Stimulated activated CD4-positive, alpha-beta T cell treated with anti-CD3 and anti-CD28 coated beads, Interleukin-4, amount 100 ng/mL, for 1 hour (primary cell): Measurements from ENCODE around the gene APAF1.

Experiments
- DNase-seq: peaks from one replicate; pipeline ENCODE4 v3.0.0-alpha.2; 2020

APAF1 gene

GRCh38 chr12:98669751-98670150, 24.7 kb downstream of the APAF1 start:
- DNase-seq = no peak

DNA sequence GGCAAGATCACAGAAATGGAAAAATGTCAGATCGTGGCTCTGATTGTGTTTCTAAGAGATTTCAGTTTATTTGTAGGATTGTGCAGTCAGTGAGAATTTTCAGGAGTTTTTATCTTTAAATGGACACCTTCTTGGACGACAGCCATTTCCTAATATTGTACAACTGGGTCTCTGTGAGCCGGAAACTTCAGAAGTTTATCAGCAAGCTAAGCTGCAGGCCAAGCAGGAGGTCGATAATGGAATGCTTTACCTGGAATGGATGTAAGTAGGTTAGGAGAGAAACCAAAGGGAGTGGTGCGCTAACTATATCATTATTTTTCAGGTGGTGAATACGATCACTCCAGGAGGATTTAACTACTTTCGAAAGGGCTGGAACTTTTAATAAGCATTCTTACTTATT, 26.4 kb downstream of the APAF1 start:
- DNase-seq = no peak

DNA sequence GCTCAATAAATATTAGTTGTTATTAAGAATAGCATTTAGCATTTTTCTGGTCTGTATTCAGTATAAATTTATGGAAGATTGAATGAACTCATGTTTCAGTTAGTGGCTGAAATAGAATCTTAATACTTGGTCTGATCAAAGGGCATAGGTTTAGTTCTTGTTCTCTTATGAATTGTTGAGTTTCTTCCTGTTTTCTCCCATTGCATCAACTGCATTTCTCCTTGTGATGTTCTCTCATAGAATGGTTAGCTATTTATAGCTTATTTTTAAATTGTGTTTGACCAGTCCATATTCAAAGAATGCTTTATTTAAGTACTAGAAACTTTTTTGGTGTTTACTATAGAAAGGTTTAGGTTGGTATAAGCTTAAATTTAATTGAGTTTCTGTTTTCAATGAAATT, 29.8 kb downstream of the APAF1 start:
- no peak for DNase-seq

DNA sequence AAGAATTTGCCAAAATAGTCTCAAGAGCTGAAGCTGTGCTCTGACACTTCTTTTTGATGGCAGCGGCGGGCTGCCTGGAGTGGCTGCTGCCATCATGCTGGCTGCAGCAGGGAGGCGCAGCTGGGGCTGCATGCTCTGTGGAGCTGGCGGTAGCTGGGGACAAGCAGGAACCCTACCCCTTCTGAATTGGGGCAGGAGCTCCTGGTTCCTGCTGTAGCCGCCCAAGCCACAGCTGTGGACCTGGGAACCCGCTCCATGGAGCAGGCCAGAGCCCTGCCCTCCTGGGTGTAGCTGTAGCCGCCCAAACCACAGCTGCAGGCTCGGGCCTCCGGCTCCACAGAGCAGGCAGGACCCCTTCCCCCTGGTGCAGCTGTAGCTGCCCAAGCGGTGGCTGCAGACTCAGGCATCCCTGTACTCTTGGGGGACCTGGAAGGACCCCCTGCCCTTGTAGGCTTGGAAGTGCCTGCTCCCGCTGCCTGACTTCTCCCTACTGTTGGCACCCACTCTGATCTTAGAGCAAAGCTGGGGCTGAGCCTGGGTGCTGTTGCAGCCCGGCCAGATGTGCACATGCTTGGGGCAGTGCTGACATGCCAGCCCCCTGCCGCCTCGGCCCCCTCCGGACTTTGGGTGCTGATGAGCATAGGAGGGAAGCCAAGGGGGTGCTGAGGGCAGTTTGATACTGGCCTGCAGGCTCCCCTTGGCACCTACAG, 33.3 kb downstream of the APAF1 start:
- DNase-seq = no peak

DNA sequence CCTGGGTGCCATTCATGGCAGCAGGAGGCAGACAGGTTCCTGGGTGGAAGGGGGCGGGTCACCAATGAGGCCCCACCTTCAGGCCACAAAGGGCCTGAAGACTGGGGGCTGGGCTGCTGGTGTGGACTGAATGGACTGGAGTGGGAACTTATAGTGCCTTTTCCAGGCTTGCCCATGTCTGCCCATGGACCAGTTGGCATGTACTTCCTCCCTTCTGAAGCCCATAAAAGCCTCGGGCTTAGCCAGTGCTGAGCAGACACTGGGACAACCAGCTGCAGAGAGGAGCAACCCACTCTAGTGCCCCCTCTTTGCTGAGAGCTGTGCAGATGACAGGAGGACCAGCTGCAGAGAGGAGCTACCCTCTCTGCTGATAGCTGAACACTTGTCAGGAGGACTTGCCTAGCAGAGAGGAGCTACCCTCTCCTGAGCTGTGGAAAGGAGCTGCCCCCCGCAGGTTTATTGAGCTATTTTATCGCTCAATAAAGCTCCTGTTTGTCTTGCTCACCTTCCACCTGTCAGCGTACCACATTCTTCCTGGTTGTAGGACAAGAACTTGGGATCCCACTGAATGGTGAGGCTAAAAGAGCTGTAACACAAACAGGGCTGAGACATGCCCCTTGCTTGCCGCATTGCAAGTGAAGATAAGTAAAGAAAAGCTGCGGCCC, 34.0 kb downstream of the APAF1 start:
- no peak for DNase-seq

DNA sequence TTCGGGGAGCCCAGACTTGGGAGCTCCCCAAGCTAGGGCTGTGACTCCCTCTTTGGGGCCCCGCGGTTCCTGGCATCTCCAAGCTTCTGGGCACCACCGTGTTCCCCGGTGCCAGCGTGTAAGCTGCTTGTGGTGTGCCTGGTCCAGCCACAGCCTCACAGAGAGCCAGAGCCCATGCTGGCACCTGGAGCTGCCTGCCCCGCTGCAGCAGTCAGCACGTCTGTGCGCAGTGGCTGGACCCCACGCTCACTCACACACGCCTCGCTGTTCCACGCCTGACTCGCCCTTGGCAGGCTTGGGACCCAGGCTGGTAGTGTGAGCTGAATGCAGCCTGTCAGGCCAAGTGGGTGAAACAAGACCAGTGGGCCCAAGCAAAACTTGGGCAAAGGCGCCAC, 34.5 kb downstream of the APAF1 start:
- no peak for DNase-seq

DNA sequence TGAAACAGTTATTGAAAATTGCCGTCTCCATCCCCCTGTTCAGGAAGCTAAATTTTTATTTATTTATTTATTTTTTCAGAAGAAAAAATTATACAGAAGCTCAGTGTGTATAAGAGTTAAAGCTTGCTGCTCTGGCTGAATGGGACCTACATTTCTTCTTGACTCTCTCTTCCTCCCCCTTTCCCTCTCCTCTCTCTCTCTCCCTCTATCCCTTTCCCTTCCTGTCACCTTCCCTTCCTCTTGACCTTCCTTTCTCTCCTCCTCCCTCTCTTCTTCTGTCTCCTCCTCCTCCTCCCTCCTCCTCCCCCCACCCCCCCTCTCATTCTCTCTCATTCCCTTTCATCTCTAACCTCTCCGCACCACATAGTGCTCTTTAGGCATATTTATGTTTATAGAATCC, 39.1 kb downstream of the APAF1 start:
- no peak for DNase-seq

DNA sequence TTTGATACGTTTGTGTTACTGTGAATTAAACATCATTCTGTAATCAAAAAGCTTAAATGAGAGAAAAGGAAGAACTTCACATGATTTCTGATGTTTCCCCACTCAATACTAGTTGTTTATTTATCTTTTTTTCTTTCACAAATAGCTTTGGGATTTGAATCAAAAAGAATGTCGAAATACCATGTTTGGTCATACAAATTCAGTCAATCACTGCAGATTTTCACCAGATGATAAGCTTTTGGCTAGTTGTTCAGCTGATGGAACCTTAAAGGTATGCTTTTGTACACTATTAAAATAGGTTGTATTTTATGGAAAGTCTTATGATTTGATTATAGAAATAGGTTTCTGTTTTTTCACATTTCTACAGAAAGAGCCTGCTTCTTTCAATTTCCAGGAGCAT, 41.5 kb downstream of the APAF1 start:
- no peak for DNase-seq

DNA sequence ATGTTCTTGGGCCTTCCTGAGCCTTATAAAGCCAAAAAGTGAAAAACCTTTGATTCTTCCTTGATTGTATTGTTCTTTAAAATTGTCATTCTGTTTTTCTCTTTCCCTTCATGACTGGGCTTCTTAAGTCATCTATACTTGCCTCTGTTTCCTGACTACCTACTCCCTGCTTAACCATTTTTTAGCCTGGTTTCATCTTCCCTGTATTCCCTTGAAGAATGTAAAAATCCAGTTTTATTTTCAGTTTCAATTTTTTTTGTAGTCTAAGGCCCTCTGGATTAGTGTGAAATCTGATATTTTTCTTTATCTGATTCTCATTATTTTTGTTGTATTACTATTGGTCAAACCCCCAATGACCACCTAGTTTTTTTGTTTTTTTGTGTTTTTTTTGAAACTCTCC, 46.3 kb downstream of the APAF1 start:
- DNase-seq = no peak

GRCh38 chr12:98696036-98696646, 51.1 kb downstream of the APAF1 start:
- no peak for DNase-seq

DNA sequence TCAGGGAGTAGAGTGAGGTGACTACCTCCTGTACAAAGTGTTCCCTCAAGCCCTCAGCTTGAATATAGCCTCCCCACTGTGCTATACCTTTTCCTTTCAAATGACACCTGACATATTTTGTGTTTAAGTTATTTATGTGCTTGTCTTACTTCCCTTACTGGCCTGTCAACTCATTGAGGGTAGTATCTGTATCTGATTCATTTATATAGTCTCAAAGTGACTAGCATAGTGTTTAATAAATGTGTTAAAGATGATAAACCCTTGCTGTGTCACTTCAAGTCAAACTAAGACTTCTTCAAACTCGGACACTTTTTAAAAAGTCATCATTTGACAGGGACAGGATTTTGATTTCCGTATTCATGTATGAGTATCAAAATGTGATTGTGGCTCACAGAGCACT, 52.1 kb downstream of the APAF1 start:
- no peak for DNase-seq

- peak; percentile 38 for DNase-seq
These were observed 53.7 kb downstream of the APAF1 start for GRCh38 chr12:98698603-98699463.

GRCh38 chr12:98699586-98699985, 54.5 kb downstream of the APAF1 start:
- DNase-seq = no peak

GRCh38 chr12:98701166-98701565, 56.1 kb downstream of the APAF1 start:
- no peak for DNase-seq

- DNase-seq = no peak
These were observed 63.9 kb downstream of the APAF1 start for GRCh38 chr12:98709022-98709421.

DNA sequence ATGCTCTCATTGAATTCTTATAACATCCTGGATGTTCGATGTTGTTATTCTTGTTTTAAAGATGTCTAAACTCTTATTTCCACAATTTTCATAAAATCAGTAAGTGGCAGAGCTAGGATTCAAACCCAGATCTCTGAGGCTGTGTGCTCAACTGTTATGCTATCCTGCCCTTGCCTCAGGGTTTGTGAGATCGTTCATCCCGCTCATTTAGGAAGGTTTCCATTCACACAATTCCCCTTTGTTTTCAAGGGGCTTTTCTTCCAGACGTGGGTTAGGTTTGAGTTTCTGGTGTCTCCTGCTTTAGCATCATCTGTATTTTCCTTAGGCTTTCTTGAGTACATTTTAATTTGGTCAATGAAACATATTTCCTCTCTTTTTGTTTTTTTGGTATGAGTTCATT, 69.3 kb downstream of the APAF1 start:
- no peak for DNase-seq

- DNase-seq = no peak
These were observed 74.7 kb downstream of the APAF1 start for GRCh38 chr12:98719515-98720504.

GRCh38 chr12:98721204-98721702, 76.2 kb downstream of the APAF1 start:
- no peak for DNase-seq

- DNase-seq = no peak
These were observed 79.5 kb downstream of the APAF1 start for GRCh38 chr12:98724384-98725155.

- peak; percentile 40 for DNase-seq
These were observed 80.6 kb downstream of the APAF1 start for GRCh38 chr12:98725476-98726247.
